GM19023 (cell line): ENCODE results near the gene DNAJC15.

ENCODE experiments used
- ATAC-seq: cut with Tn5 transposase; IDR thresholded peaks from one replicate; pipeline ENCODE4 v1.9.1; 2021; ENCODE audit warnings: mild to moderate bottlenecking, moderate library complexity; ENCODE audit not compliant: unreplicated experiment

DNAJC15 gene

DNA sequence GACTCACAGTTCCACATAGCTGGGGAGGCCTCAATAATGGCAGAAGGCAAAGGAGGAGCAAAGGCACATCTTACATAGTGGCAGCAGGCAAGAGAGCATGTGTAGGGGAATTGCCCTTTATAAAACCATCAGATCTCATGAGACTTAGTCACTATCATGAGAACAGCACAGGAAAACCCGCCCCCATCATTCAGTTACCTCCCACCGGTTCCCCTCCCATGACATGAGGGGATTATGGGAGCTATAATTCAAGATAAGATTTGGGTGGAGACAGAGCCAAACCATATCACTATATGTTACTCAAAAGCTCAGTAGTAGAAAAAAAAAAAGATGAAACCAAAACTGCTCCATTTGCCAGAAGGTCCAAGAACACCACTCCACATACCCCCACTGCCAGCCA is 58.5 kb downstream of the DNAJC15 start:
- ATAC-seq, result no peak

DNA sequence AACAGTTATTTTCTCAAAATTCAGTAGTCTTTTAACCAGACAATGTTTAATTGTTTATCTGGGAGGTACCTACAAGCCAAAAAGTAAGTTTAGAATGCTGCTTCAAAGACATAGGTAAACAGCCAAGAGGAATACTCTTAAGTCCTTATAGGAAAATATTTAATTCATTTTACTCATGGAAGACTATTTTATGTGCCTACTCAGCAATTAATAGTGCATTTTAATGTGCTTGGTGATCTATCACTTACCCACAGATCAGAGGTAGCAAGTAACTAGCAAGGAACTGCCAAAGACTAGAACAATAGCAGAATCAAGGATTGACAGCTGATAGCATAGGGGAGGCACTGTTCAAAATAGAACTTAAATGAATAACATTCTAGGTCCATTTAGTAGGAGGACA is 60.4 kb downstream of the DNAJC15 start:
- ATAC-seq, result no peak

DNA sequence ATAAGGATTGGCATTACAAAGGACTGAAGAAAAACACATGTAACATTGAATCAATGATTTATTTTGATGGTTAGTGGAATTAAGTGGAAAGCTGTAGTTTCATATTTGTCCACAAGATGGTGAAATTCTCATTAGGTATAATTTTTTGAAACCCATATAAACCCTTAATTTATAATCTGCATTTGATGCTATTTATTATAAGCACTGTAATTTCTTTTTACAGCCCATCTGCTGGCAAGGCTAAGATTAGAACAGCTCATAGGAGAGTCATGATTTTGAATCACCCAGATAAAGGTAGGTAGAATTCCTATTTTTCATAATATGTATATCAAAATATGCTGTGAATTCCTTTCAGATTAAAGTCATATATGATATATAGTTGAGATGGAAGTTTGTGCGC is 62.2 kb downstream of the DNAJC15 start:
- ATAC-seq, result no peak

DNA sequence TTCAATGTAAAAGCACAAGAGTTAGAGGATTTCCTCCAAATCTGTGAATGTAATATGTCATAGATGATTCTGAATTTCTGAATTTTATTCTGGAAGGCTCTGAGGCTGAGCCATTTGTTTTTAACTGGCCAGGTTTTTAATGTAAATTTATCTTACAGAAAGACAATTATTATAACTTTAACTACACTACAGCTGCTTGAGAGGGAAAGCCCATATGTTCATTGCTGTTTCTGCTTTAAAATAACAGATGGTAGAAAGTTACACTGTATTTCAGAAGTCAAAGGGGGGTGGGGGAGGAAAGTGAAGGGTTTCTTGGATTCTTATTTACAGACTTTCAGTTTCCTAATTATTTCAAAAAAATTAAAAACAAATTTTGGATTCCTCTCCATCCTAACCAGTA is 62.8 kb downstream of the DNAJC15 start:
- no peak for ATAC-seq

DNA sequence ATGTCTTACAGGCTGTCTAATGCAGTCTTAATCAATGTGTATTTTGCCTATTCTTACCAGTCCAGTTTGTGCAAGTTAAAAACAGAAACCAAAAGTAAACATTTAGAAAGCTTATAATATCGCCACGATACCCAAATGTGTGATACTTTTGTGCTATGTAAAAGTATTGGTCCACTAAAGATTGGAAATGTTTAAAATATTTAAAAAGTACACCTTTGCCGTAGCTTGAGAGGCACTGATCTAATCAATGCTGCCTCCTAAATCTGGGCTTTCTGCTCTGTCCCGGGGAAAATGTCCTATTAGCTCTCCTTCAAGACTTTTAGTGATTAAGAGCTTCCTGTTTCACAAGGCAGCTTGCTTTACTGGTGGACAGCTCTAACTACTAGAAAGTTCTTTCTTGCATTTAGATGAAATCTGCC is 64.7 kb downstream of the DNAJC15 start:
- ATAC-seq, result no peak

DNA sequence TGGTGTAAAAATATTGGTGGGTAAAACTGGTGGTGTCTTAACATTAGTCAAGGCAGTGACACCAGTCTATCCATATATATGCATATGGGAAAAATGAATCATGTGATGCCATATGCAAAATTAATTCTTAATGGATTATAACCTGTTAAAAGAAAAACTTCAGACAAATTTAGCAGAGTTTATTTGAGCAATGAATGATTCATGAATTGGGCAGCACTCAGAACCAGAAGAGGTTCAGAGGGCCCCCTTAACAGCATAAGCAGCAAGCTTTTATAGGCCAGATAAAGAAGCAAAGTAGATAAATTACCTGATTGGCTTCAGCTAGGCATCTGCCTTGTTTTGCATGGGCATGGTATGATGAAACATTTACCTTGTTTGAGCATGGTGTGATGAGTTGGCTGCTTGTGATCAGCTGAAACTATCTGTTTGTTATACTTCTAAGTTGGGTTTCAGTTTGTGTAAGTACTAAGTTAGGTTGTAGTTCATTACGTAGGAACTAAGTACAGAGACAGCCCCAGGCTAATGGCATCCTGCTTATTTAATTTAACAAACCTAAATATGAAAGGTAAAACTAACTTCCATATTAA is 66.6 kb downstream of the DNAJC15 start:
- no peak for ATAC-seq

DNA sequence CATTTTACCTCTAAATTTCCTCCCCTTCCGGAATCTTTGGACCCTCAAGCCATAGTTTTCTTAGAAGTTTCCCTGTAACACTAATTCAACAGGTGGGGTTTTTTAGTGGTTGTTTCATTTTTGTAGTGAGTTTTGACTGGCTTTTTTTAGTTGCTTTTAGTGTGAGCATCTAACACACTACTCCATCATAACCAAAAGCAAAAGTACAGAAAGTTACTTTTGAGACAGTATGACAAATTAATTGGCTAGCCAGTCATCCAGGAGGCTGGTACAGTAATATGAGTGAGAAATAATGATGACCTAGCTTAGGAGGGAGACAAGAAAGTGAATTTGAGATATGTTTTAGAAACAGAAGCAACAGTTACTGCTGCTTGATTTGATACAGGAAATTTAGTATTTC is 71.5 kb downstream of the DNAJC15 start:
- peak; percentile 97 for ATAC-seq

DNA sequence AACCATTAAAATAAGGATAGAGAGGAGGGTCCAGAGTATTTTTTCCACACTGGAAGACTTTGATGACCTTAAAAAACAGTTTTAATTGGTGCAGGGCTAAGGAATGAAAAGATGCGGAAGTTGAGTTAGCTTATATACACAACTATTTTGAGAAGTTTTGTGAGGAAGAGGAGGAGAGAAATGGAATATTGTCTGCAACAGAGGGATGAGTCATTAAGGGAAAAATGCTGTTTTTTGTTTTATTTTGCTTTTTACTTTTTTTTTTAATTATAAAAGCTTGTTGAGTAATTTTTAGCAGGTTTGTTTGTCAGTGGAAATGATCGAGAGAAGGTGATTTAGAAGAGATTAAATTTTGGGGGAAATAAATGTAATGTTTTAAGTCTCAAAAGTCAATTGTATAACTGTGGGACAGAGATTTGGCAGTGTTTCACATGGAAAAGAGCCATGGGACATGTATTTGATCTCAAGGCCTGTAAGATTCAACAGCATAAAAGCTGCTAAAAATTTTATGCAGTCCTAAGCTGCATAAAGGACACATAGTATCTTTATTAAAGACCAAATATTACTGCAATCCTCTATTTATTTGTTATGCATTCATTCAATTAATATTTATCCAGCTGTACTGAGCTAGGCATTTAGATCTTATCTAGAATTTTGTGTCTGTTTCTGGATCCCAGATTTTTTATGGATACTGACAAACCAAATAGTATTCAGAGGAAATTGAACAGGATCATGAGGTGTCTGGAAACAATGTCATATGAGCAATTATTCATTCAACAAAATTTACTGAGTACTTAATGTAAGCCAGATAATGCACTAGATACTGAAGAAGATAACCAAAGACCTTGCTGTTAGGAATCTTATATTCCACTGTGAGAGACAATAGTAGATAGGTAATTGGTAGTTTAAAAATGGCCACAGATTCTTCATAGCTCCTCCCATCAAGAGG is 72.7 kb downstream of the DNAJC15 start:
- ATAC-seq, result no peak

DNA sequence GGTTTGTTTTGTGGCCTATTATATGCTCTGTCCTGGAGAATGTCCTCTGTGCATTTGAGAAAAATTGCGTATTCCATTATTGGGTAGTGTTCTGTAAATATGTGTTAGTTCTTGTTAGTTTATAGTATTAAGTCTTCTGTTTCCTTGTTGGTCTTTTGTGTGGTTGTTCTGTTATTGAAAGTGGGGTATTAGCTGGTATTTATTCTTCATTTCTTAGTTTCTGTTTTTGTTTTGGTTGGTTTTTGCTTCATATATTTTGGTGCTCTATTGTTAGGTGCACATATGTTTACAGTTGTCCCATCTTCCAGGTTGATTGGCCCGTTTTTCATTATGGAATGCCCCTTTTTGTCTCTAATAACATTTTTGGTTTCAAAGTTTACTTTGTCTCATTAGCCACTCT is 77.3 kb downstream of the DNAJC15 start:
- no peak for ATAC-seq

DNA sequence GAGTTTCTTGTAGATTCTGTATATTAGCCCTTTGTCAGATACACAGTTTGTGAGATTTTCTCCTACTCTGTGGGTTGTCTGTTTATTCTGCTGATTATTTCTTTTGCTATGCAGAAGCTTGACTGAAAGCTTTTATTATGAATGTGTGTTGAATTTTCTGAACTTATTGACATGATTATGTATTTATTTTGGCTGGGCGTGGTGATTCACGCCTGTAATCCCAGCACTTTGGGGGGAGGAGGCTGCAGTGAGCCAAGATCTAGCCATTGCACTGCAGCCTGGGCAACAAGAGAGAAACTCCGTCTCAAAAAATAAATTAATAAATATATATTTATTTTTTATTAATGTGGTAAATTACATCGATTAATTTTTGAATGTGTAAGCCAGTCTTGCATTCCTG is 78.9 kb downstream of the DNAJC15 start:
- no peak for ATAC-seq

DNA sequence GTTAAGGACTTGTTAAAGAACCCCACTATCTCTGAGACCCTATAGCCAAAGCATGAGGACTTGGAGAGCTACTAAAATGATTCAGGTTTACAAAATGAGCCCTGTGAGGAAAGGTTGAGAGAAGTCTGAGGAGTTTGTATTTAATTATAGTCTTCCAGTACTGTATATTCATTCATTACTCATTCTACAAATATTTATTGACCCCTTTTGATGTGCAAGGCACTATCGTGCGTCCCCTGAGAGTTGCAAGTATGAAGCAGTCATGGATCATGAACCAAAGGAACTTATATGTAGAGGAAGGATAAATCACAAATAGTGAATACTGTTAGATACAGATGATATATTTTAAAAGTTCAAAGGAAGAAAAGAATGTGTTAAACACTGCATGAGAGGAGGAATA is 84.4 kb downstream of the DNAJC15 start:
- no peak for ATAC-seq

DNA sequence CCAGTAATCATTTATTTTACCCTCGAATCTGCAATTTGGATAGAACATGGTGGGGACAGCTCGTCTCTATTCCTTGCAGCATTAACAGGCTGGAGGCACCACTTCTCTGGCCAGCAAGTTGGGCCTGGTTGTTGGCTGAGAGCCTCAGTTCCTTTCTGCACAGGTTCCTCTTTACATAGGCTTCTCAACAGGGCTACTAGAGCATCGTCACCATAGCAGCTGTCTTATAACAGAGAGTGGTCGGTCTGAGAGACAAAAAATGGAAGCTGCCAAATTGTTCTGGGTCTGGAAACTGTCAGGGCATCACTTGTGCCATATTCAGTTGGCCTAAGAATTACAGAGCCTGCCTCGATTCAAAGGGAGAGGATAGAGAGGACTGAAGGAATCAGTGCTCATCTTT is 86.7 kb downstream of the DNAJC15 start:
- no peak for ATAC-seq

DNA sequence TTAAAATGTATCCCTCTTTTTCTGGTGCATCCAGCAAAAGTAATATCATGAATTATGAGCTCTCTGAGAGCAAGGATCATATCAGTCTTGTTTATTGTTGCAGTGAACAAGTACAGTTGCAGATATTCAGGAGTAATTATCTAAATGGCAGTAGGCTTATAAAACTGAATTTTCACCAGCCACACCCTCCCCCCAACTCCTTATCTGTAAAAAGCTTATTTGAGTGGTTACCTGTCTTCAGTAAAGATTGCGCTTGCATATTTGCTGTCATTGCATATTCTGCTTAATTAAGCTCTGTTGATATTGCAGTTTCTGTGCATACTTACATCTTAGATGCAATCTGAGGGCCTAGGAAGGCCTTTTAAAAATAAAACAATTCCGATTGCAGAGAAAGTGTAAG is 87.3 kb downstream of the DNAJC15 start:
- no peak for ATAC-seq

DNA sequence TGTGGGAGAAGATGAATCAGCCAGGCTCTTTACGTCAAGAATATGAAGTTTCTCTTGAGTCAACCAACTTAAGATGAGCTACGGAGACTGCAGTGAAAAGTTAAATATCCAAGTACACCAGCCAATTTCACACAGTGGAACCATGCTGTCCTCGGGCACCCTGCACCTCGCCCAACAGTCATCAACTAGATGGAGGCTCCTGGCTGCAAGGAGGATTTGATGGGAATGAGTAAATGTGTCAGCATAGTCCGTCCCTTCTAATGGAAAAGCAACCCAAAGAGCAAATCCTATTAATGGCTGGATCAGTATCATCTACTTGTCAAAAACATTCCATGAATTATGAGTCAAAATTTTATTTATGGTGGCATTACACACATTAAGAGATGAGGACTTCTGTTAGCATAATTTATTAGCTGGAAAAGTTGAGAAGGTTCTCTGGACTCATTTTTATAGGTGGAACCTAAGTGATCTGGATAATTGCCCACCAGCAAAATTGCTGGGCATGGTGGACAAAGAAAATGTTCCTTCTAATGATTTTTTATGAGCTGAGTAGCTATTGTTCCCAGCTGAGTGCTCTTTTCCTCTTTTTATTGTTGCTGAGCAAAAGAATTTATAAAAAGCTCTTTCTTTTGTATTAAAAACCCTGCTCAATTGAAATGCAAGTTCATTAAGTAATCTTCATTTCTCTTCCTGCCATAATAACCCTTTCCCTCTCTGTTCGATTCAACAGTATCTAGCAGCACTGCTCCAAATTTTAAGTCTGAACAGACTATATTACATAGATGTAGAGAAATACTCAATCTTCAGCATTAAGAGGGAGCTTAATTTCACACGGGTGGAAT is 88.4 kb downstream of the DNAJC15 start:
- ATAC-seq, result no peak

DNA sequence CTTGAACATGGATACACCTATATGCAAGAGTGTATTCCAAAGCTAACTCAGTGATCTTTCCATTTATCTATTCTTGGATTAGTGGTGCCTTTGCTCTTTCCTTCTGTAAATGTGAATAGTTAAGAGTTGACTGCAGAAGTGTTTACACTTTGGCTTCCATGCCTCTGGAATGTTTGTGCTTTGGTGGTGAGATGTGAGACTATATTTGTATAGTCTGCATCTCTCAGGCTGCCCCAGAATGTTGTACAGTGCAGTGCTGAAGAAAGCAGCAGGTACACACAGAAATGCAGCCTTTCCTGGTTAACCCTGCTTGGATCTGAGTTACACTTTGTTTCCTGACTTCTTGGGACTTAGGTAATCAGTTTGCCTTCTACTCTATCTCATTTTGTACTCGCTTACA is 90.2 kb downstream of the DNAJC15 start:
- no peak for ATAC-seq

DNA sequence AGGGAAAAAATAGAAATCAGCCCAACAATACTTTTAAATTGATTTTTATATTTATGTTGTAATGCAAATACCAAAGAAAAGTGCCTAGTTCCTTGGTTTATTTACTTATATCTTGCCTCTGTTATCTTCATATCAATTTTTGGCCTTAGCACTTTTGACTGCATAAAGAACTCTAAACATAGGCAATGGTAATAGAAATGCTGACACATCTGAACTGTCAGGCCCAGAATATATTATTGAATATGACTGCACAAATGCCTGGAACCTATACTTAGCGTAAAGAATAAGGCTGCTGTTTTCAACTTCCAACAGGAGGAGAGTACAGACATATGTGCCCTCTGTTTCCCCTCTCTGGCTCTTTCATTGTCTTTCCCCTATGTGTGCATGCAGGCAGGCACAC is 91.1 kb downstream of the DNAJC15 start:
- ATAC-seq, result no peak

DNA sequence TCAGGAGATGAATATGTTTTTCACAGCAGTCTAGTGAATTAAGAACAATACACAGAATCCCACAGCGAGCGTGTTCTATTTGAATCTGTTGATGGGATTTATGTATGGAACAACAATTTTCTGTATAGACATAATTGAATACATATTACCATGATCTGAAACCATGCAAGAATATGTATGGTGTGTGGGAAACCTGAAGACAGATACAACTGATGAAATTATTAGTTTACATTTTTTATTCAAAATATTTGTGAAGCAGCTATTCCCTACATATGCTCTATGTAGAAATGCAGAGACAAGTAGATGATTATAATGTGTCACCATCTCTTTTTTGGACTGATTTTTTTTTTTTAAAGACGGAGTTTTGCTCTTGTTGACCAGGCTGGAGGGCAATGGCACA is 91.8 kb downstream of the DNAJC15 start:
- no peak for ATAC-seq

DNA sequence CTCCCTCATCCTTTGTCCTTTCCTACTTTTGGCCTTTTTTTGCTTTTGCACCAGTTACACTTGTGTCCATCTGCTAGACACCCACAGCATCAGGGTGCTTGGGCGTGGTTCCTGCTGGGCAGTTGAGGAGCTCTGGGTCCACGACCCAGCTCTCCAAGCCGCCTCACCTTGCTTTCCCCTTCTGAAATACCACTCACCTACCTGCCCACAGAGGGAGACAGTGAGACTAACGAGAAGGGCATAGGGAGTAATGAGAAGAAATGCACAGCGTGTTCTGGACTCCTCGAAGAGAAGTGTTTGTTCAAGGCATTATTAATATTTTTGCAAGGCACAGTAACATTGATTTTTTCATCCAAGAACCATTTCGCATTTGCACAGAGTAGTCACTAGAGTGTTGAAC is 92.9 kb downstream of the DNAJC15 start:
- no peak for ATAC-seq

DNA sequence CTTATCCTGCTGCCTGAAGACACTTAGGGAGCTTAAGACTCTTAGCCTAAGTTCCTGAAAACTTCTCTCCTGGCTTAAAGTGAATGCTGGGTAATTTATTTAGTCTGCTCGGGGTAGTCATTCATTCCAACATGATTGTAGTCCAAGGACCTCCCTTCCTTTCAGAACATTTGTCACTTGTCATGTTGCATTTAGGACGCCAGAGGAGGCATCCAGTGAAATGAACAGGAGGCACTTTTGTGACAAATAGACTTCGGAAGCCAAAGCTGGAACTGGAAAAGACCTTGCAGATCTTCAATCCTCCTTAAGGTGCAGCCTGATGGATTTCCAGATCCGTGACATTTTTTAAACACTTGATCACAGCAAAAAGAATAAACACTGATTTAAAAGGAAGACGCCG is 95.1 kb downstream of the DNAJC15 start:
- no peak for ATAC-seq

DNA sequence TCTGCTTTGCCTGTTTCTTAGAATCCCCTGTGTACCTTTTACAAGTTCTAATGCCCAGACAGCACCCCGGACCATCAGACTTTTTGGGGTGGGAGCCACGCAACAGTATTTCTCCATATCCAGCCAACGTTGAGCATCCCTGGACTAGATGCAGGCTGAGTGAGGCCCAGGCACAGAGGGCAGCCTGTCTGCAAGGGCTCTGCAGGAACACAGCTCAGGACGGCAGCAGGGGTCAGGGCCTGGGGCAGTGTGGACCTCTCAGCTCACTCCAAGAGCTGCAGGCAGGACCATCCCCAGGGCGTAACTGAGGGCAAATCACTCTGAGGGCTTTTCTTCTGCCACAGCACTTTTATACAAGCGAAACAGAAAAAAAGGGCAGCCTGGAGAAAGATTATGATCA is 95.8 kb downstream of the DNAJC15 start:
- ATAC-seq, result no peak

DNA sequence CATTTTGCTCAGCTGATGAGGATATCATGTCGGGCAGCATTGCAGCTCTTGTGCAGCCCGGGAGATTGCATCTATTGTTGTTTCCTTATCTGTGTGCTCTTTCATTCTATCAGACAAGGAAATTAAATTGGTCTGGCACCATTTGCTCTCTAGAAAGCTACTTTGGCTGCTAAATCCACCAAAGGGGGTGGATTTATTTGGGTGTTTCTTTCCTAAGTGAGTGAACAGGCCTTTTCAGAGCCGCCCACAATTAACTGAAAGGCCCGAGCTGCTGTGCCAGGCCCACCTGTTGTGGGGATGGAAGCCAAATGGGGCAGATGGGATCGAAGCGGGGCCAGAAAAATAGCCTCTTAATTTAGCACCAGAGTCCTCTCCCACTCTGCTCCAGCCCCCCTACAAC is 99.4 kb downstream of the DNAJC15 start:
- no peak for ATAC-seq

DNA sequence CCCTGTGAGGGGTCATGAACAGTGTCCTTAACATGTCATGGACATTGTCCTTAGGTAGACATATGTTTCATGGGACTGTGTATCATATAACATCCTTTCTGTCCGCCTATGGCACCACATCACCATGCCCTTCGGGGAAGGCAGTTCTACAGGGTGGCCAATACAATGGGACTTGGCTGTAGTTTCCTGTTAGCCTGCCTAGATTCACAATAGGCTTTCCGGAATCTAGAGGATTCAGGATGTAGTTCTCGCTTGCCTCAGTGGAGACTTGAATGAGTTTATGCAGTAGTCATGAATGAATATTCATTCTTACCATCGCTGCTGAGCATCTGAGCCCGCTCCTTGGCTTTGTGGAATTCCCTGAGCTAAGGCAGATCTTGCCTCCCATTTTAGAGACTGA is 100.5 kb downstream of the DNAJC15 start:
- ATAC-seq, result no peak
